Glutamatergic neuron (in vitro differentiated cells): ENCODE results near the gene PDHX. TPM values are rescaled to one million over a fixed set of nuclear protein-coding genes. Genes with fewer than 3 reads are reported as not detected.

Source experiments
- DNase-seq: peaks from one replicate; pipeline ENCODE4 v3.0.0; 2022
- H3K27ac Mint-ChIP-seq: one replicate; pipeline ENCODE4 v1.8.0; 2020; ENCODE audit warnings: mild to moderate bottlenecking, mixed read lengths, inconsistent platforms; ENCODE audit not compliant: unreplicated experiment
- H3K27me3 Mint-ChIP-seq: one replicate; pipeline ENCODE4 v1.8.0; 2020; ENCODE audit warnings: mild to moderate bottlenecking, moderate library complexity, mixed read lengths, inconsistent platforms; ENCODE audit not compliant: unreplicated experiment
- H3K36me3 Mint-ChIP-seq: one replicate; pipeline ENCODE4 v1.8.0; 2020; ENCODE audit warnings: mild to moderate bottlenecking, mixed read lengths, inconsistent platforms; ENCODE audit not compliant: unreplicated experiment
- H3K4me1 Mint-ChIP-seq: one replicate; pipeline ENCODE4 v1.8.0; 2020; ENCODE audit warnings: mild to moderate bottlenecking, low read depth, mixed read lengths, inconsistent platforms; ENCODE audit not compliant: unreplicated experiment
- H3K4me3 Mint-ChIP-seq: one replicate; pipeline ENCODE4 v1.8.0; 2020; ENCODE audit warnings: mild to moderate bottlenecking, mixed read lengths, inconsistent platforms; ENCODE audit not compliant: unreplicated experiment
- H3K9me3 Mint-ChIP-seq: one replicate; pipeline ENCODE4 v1.8.0; 2020; ENCODE audit warnings: mild to moderate bottlenecking, moderate library complexity, mixed read lengths, inconsistent platforms; ENCODE audit not compliant: unreplicated experiment
- CTCF ChIP-seq: fragments of 200-600 bp; sonication (generic); IDR thresholded peaks from one replicate; pipeline ENCODE4 v1.5.0; 2021; ENCODE audit not compliant: partially characterized antibody, unreplicated experiment
- total RNA-seq: library from RNA; stranded (reverse); fragmentation: NEBNext Ultra II Directional; extraction: Animal tissue kit (Norgen Biotek cat#: 25700); gene quantifications from one replicate; pipeline ENCODE4 v1.2.1, GENCODE V29; 2021; ENCODE audit not compliant: unreplicated experiment

The PDHX gene
- total RNA-seq, 1 donor from 2014 or later, result 46.5 TPM

GRCh38 chr11:34978236-34979191, 62.1 kb downstream of the PDHX start:
- H3K27me3 Mint-ChIP-seq, result no peaks in the 10 kb centered on the region
- peaks cover 6% of the 10 kb centered on the region for H3K9me3 Mint-ChIP-seq
- H3K36me3 Mint-ChIP-seq, result peaks cover 11% of the 10 kb centered on the region
- peaks cover 9% of the 10 kb centered on the region for H3K4me1 Mint-ChIP-seq
- DNase-seq, result no peak
- H3K4me3 Mint-ChIP-seq, result peak overlapping the region; percentile 3
- peak overlapping the region; percentile 9 for H3K27ac Mint-ChIP-seq
- TF ChIP-seq CTCF, result no peak

GRCh38 chr11:34984514-34984913, 68.1 kb downstream of the PDHX start:
- no peaks in the 10 kb centered on the region for H3K4me1 Mint-ChIP-seq
- H3K36me3 Mint-ChIP-seq, result peaks cover 15% of the 10 kb centered on the region
- H3K27me3 Mint-ChIP-seq, result no peaks in the 10 kb centered on the region
- no peak overlapping the region for H3K4me3 Mint-ChIP-seq
- DNase-seq, result no peak
- peaks cover 6% of the 10 kb centered on the region for H3K9me3 Mint-ChIP-seq
- H3K27ac Mint-ChIP-seq, result no peak overlapping the region
- TF ChIP-seq CTCF, result no peak

- no peak for TF ChIP-seq CTCF
- Mint-ChIP-seq H3K9me3 (peaks cover 4% of the 10 kb centered on the region), H3K27me3 (no peaks in the 10 kb centered on the region), H3K36me3 (peaks cover 11% of the 10 kb centered on the region), H3K4me1 (no peaks in the 10 kb centered on the region), H3K27ac (no peak overlapping the region), H3K4me3 (no peak overlapping the region)
- no peak for DNase-seq
These were observed 70.6 kb downstream of the PDHX start for GRCh38 chr11:34986883-34987520.

GRCh38 chr11:34987617-34988016, 71.2 kb downstream of the PDHX start:
- DNase-seq, result no peak
- no peaks in the 10 kb centered on the region for H3K9me3 Mint-ChIP-seq
- H3K4me3 Mint-ChIP-seq, result no peak overlapping the region
- TF ChIP-seq CTCF, result no peak
- H3K27ac Mint-ChIP-seq, result no peak overlapping the region
- H3K4me1 Mint-ChIP-seq, result no peaks in the 10 kb centered on the region
- no peaks in the 10 kb centered on the region for H3K27me3 Mint-ChIP-seq
- peaks cover 5% of the 10 kb centered on the region for H3K36me3 Mint-ChIP-seq
